ENCODE data around the gene ATG13.

The ATG13 gene

GRCh38 chr11:46718155-46719019, 101.0 kb downstream of the ATG13 start:
- H2AK5ac ChIP-seq (ENCODE audit: low read length, severe bottlenecking), result peak overlapping the region; percentile 18
- no peak overlapping the region for H3K4me3 ChIP-seq (ENCODE audit: insufficient read depth in 1 of 2, low read depth in 1 of 2, low read length in 2 of 2)
- DNase-seq, result peak; percentile 12
- peaks cover 19% of the 10 kb centered on the region for H3K4me1 ChIP-seq (ENCODE audit: control insufficient read depth, insufficient read depth, low read depth, low read length)
- WGBS, result 82% methylated on average over 5 of the region's 11 CpGs
- no peak overlapping the region for H3K23ac ChIP-seq (ENCODE audit: low read length in 2 of 2)
- H3K4me2 ChIP-seq (ENCODE audit: low read length, poor library complexity, severe bottlenecking), result no peak overlapping the region
- peak overlapping the region; percentile 44 for H4K91ac ChIP-seq (ENCODE audit: low read length)
- no peak overlapping the region for H3K27ac ChIP-seq (ENCODE audit: low read length, poor library complexity, severe bottlenecking)
- H2BK15ac ChIP-seq (ENCODE audit: low read depth, poor library complexity, severe bottlenecking), result no peak overlapping the region
- H4K8ac ChIP-seq (ENCODE audit: low read length), result peak overlapping the region; percentile 81
- H3K36me3 ChIP-seq (ENCODE audit: control insufficient read depth in 1 of 2, insufficient read depth in 2 of 2, low read depth in 1 of 2, low read length in 2 of 2), result no peaks in the 10 kb centered on the region
- no peaks in the 10 kb centered on the region for H3K27me3 ChIP-seq (ENCODE audit: control insufficient read depth in 1 of 2, insufficient read depth in 1 of 2, low read length in 2 of 2)
- no peak overlapping the region for H3K9ac ChIP-seq (ENCODE audit: low read length)
- H3K79me1 ChIP-seq (replicated peaks; ENCODE audit: low read length, poor library complexity, severe bottlenecking), result peaks cover 1% of the 10 kb centered on the region
- peak overlapping the region; percentile 65 for H2AFZ ChIP-seq (ENCODE audit: low read depth, low read length)
- H3K4ac ChIP-seq (ENCODE audit: low read depth in 1 of 2, low read length in 2 of 2), result peak overlapping the region in 1 of 2 experiments; percentile 0
- no peak overlapping the region for H2BK12ac ChIP-seq (ENCODE audit: low read length in 2 of 2)
- H3K14ac ChIP-seq (ENCODE audit: low read length in 2 of 2), result no peak overlapping the region
- peak overlapping the region; percentile 42 for H2BK120ac ChIP-seq (ENCODE audit: low read depth, low read length)
- H2BK5ac ChIP-seq (ENCODE audit: low read depth, low read length, poor library complexity, severe bottlenecking), result no peak overlapping the region
- no peaks in the 10 kb centered on the region for H3K9me3 ChIP-seq (ENCODE audit: control insufficient read depth, low read length)
- no peak overlapping the region for H3K18ac ChIP-seq (ENCODE audit: low read depth in 1 of 2, low read length in 2 of 2)

DNA sequence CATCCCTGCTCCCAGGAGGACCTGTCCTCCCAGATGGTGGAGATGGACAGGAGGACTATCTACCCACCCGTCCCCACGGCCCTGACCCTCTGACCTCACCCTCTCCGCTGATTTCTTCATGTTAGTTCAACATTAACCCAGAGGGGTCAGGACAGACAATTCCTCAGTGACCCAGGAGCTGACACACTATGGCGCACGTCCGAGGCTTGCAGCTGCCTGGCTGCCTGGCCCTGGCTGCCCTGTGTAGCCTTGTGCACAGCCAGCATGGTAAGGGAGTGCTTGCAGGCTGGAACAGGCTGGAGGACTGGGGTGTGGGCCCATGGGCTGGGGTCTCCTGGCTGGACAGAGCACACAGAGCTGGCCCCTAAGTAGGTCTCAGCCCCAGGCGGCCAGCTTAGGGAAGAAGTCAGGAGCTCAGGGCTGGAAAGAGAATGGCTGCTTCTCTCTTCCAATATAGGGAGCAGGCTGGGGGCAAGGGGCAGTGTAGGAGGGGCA, 101.7 kb downstream of the ATG13 start, which contains the start of gene F2:
F2 (plus strand) TSS at position 166 of the 495 bp plus-strand sequence; CDS start at position 189, 23 bp downstream.
- Histone ChIP-seq H2AFZ (ENCODE audit: low read depth, low read length) (peak within 1 kb of the TSS; percentile 65), H3K23ac (ENCODE audit: low read length in 2 of 2) (no peak within 1 kb of the TSS), H2BK15ac (ENCODE audit: low read depth, poor library complexity, severe bottlenecking) (no peak within 1 kb of the TSS), H2BK120ac (ENCODE audit: low read depth, low read length) (peak within 1 kb of the TSS; percentile 42), H3K4me2 (ENCODE audit: low read length, poor library complexity, severe bottlenecking) (no peak within 1 kb of the TSS), H3K18ac (ENCODE audit: low read depth in 1 of 2, low read length in 2 of 2) (no peak within 1 kb of the TSS), H2AK5ac (ENCODE audit: low read length, severe bottlenecking) (peak within 1 kb of the TSS; percentile 18), H3K4ac (ENCODE audit: low read depth in 1 of 2, low read length in 2 of 2) (peak within 1 kb of the TSS in 1 of 2 experiments; percentile 0), H3K4me1 (ENCODE audit: control insufficient read depth, insufficient read depth, low read depth, low read length) (peaks cover 13% of the 10 kb centered on the region), H3K27me3 (ENCODE audit: control insufficient read depth in 1 of 2, insufficient read depth in 1 of 2, low read length in 2 of 2) (no peaks in the 10 kb centered on the region), H3K79me1 (replicated peaks; ENCODE audit: low read length, poor library complexity, severe bottlenecking) (no peaks in the 10 kb centered on the region), H4K8ac (ENCODE audit: low read length) (peak within 1 kb of the TSS; percentile 81), H3K27ac (ENCODE audit: low read length, poor library complexity, severe bottlenecking) (no peak within 1 kb of the TSS), H3K4me3 (ENCODE audit: insufficient read depth in 1 of 2, low read depth in 1 of 2, low read length in 2 of 2) (no peak within 1 kb of the TSS), H3K36me3 (ENCODE audit: control insufficient read depth in 1 of 2, insufficient read depth in 2 of 2, low read depth in 1 of 2, low read length in 2 of 2) (no peaks in the 10 kb centered on the region), H2BK12ac (ENCODE audit: low read length in 2 of 2) (peak within 1 kb of the TSS in 1 of 2 experiments; percentile 37), H2BK5ac (ENCODE audit: low read depth, low read length, poor library complexity, severe bottlenecking) (no peak within 1 kb of the TSS), H4K91ac (ENCODE audit: low read length) (peak within 1 kb of the TSS; percentile 44), H3K9me3 (ENCODE audit: control insufficient read depth, low read length) (no peaks in the 10 kb centered on the region), H3K14ac (ENCODE audit: low read length in 2 of 2) (no peak within 1 kb of the TSS), H3K9ac (ENCODE audit: low read length) (no peak within 1 kb of the TSS)
- WGBS, result 78% methylated on average over 7 of the region's 7 CpGs
- DNase-seq, result no peak

- Histone ChIP-seq H3K36me3 (ENCODE audit: control insufficient read depth in 1 of 2, insufficient read depth in 2 of 2, low read depth in 1 of 2, low read length in 2 of 2) (no peaks in the 10 kb centered on the region), H3K9ac (ENCODE audit: low read length) (no peak overlapping the region), H3K14ac (ENCODE audit: low read length in 2 of 2) (no peak overlapping the region), H2BK15ac (ENCODE audit: low read depth, poor library complexity, severe bottlenecking) (no peak overlapping the region), H3K4me3 (ENCODE audit: insufficient read depth in 1 of 2, low read depth in 1 of 2, low read length in 2 of 2) (no peak overlapping the region), H2AK5ac (ENCODE audit: low read length, severe bottlenecking) (no peak overlapping the region), H2BK120ac (ENCODE audit: low read depth, low read length) (no peak overlapping the region), H3K18ac (ENCODE audit: low read depth in 1 of 2, low read length in 2 of 2) (no peak overlapping the region), H3K4ac (ENCODE audit: low read depth in 1 of 2, low read length in 2 of 2) (no peak overlapping the region), H2AFZ (ENCODE audit: low read depth, low read length) (no peak overlapping the region), H2BK12ac (ENCODE audit: low read length in 2 of 2) (no peak overlapping the region), H3K4me1 (ENCODE audit: control insufficient read depth, insufficient read depth, low read depth, low read length) (peaks cover 13% of the 10 kb centered on the region), H3K4me2 (ENCODE audit: low read length, poor library complexity, severe bottlenecking) (no peak overlapping the region), H3K9me3 (ENCODE audit: control insufficient read depth, low read length) (no peaks in the 10 kb centered on the region), H2BK5ac (ENCODE audit: low read depth, low read length, poor library complexity, severe bottlenecking) (no peak overlapping the region), H3K27me3 (ENCODE audit: control insufficient read depth in 1 of 2, insufficient read depth in 1 of 2, low read length in 2 of 2) (no peaks in the 10 kb centered on the region), H4K91ac (ENCODE audit: low read length) (no peak overlapping the region), H3K27ac (ENCODE audit: low read length, poor library complexity, severe bottlenecking) (no peak overlapping the region), H3K23ac (ENCODE audit: low read length in 2 of 2) (no peak overlapping the region), H3K79me1 (replicated peaks; ENCODE audit: low read length, poor library complexity, severe bottlenecking) (no peaks in the 10 kb centered on the region), H4K8ac (ENCODE audit: low read length) (no peak overlapping the region)
- no peak for DNase-seq
- WGBS, result 96% methylated on average over 25 of the region's 25 CpGs
Measured at GRCh38 chr11:46719543-46720218, 102.3 kb downstream of the ATG13 start.

DNA sequence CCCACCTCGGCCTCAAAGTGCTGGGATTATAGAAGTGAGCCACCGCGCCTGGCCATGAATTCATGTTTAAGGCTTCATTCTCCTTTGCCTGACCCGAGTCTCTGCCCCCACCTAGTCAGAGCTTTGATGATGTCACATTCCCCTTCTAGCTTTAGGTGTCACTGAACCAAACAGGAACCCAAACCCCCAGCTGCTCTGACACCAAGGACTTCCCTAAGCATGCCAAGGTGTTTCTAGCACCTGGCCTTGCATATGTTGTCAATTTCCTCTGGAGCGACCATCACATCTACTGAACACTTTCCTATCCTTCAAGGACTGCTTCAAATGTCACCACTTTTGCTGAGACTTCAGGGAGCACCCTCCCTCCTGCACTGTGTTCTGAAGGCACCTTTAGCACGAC, 103.9 kb downstream of the ATG13 start:
- H3K27me3 ChIP-seq (ENCODE audit: control insufficient read depth in 1 of 2, insufficient read depth in 1 of 2, low read length in 2 of 2), result no peaks in the 10 kb centered on the region
- H2BK120ac ChIP-seq (ENCODE audit: low read depth, low read length), result no peak overlapping the region
- no peak overlapping the region for H2BK15ac ChIP-seq (ENCODE audit: low read depth, poor library complexity, severe bottlenecking)
- H2AFZ ChIP-seq (ENCODE audit: low read depth, low read length), result no peak overlapping the region
- no peak overlapping the region for H3K14ac ChIP-seq (ENCODE audit: low read length in 2 of 2)
- no peaks in the 10 kb centered on the region for H3K79me1 ChIP-seq (replicated peaks; ENCODE audit: low read length, poor library complexity, severe bottlenecking)
- no peaks in the 10 kb centered on the region for H3K9me3 ChIP-seq (ENCODE audit: control insufficient read depth, low read length)
- H3K27ac ChIP-seq (ENCODE audit: low read length, poor library complexity, severe bottlenecking), result no peak overlapping the region
- H2AK5ac ChIP-seq (ENCODE audit: low read length, severe bottlenecking), result no peak overlapping the region
- H4K91ac ChIP-seq (ENCODE audit: low read length), result no peak overlapping the region
- no peak overlapping the region for H3K4ac ChIP-seq (ENCODE audit: low read depth in 1 of 2, low read length in 2 of 2)
- H4K8ac ChIP-seq (ENCODE audit: low read length), result no peak overlapping the region
- no peak overlapping the region for H3K18ac ChIP-seq (ENCODE audit: low read depth in 1 of 2, low read length in 2 of 2)
- no peaks in the 10 kb centered on the region for H3K36me3 ChIP-seq (ENCODE audit: control insufficient read depth in 1 of 2, insufficient read depth in 2 of 2, low read depth in 1 of 2, low read length in 2 of 2)
- no peak overlapping the region for H3K23ac ChIP-seq (ENCODE audit: low read length in 2 of 2)
- no peak overlapping the region for H2BK5ac ChIP-seq (ENCODE audit: low read depth, low read length, poor library complexity, severe bottlenecking)
- DNase-seq, result no peak
- peaks cover 20% of the 10 kb centered on the region for H3K4me1 ChIP-seq (ENCODE audit: control insufficient read depth, insufficient read depth, low read depth, low read length)
- H3K9ac ChIP-seq (ENCODE audit: low read length), result no peak overlapping the region
- H3K4me2 ChIP-seq (ENCODE audit: low read length, poor library complexity, severe bottlenecking), result no peak overlapping the region
- no peak overlapping the region for H2BK12ac ChIP-seq (ENCODE audit: low read length in 2 of 2)
- H3K4me3 ChIP-seq (ENCODE audit: insufficient read depth in 1 of 2, low read depth in 1 of 2, low read length in 2 of 2), result no peak overlapping the region
- WGBS, result 91% methylated on average over 6 of the region's 6 CpGs
